ENCODE results near the gene SPP2.

The SPP2 gene, protein sequence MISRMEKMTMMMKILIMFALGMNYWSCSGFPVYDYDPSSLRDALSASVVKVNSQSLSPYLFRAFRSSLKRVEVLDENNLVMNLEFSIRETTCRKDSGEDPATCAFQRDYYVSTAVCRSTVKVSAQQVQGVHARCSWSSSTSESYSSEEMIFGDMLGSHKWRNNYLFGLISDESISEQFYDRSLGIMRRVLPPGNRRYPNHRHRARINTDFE

DNA sequence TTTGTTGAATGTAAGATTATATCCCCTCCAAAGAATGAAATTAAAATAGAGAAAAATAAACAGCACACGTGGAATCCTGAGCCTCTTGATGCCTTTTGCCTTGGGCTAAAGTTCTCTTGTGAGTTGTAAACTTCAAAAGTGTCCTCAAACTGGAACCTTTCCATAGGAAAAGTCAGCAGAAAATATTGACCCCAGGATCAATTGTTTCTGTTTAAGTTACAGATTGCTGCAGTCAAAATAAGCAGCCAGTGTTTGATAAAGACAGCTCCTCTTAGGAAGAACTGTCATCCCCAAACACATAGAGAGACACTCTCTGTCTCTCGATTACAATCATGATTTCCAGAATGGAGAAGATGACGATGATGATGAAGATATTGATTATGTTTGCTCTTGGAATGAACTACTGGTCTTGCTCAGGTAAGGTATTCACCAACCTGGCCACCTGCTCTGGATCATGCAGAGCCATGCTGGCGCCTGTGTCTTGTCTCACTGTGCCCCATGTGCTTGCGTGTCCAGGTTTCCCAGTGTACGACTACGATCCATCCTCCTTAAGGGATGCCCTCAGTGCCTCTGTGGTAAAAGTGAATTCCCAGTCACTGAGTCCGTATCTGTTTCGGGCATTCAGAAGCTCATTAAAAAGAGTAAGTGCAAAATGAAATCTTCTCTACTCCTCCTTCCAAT, at the start of gene SPP2:
Gene SPP2 (plus strand): TSS at position 248 of the 681 bp plus-strand sequence. CDS start 85 bp downstream, at position 333.
- H3K27ac ChIP-seq, result no peak within 1 kb of the TSS
- TF ChIP-seq CTCF (IDR thresholded peaks at IDR 0.05), result no peak
- H3K4me3 ChIP-seq, result no peak within 1 kb of the TSS
- DNase-seq (ENCODE audit: low spot score), result no peak

DNA sequence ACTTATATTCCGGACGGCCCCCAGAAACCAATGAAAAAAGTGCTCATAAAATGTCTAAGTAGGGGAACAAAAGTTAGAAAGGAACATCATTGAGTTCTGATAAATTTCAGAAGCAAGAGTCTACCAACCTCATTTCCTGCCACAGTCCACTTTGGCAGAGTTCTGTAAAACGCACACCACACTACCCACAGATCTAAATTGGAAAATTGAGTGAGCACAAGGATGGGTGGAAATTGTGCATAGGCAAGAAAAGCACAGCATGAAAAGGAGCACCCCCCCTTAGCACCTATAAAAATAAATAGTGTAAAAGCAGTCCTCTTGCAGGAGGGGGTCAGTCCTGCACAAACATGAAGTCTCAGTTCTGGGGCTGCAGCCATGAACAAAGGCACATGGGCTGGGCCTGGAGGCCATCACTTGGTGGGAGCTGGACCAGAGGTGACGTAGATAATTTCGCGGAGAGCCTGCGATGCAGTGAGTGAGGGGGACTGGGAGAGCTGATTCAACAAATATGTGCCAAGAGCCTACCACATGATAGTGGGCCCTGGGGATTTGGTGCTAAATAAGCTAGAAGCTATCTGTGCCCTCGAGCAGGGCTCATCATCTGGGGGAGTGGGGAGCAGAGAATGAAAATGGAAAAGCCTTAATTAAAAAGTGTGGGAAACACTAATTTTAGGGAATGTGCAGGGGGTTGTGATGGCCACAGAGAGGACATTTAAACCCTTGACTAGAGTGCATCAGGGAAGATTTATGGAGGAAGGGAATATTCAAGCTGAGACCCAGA, 48.9 kb upstream of the SPP2 start:
- DNase-seq (ENCODE audit: low spot score), result no peak
- TF ChIP-seq CTCF (IDR thresholded peaks at IDR 0.05), result no peak

GRCh38 chr2:234002281-234002680, 48.2 kb upstream of the SPP2 start:
- Histone ChIP-seq H3K4me3 (no peak overlapping the region), H3K27ac (no peak overlapping the region)
- no peak for DNase-seq (ENCODE audit: low spot score)
- TF ChIP-seq CTCF (IDR thresholded peaks at IDR 0.05), result no peak

More for the DNA sequence above, 48.9 kb upstream of the SPP2 start:
- no peak overlapping the region for H3K27ac ChIP-seq
- no peak overlapping the region for H3K4me3 ChIP-seq

DNA sequence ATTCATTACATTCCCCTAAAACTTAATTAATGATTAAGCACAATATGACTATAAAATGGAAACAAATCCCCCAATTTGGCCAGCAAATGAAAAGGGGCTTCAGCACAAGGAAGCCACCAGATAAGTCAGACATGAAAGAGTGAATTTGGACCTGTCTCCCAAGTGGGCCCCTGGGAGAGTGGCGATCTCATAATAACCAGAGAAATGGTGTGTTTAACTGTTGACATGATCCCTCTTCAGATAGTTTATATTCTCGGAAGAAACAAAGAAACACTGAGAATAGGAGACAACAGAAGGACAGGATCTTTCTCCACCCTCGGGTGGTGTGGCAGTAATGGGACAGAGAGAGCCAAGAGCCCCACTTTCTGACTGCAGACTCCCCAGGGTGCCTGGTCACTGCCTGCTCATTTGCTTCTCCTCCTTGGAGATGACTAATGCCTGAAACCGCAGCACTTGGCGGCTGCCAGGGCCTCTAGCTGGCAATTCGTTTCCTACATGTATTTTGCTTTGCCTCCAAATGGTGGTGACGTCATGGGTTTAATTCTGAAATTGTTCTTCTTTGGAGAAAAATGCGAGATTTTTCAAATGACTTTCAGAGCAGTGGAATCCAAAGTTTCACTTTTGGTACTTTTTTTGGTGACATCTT, 46.4 kb upstream of the SPP2 start:
- Histone ChIP-seq H3K4me3 (no peak overlapping the region), H3K27ac (no peak overlapping the region)
- no peak for TF ChIP-seq CTCF (IDR thresholded peaks at IDR 0.05)
- DNase-seq (ENCODE audit: low spot score), result no peak

DNA sequence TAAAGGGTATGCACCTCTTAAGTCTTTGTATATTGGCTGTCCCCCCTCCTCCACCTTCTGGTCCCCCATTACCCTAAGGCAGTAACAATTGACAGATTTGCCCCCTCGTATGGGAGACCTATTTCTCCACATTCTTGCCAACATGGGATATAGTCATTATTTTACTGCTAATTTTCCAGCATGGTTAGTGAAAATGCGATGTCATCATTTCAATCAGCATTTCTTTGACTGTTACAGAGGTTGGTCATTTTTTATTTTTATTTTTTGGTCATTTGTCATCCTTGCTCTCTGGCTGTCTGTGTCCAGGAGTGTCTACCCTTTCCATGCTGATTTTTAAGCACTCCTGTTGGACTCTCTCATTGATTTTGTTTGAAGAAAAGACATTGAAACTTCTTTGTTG, 45.4 kb upstream of the SPP2 start:
- TF ChIP-seq CTCF (IDR thresholded peaks at IDR 0.05), result no peak
- Histone ChIP-seq H3K4me3 (no peak overlapping the region), H3K27ac (no peak overlapping the region)
- no peak for DNase-seq (ENCODE audit: low spot score)

GRCh38 chr2:234006501-234006900, 44.0 kb upstream of the SPP2 start:
- no peak for DNase-seq (ENCODE audit: low spot score)
- H3K4me3 ChIP-seq, result no peak overlapping the region
- H3K27ac ChIP-seq, result no peak overlapping the region
- TF ChIP-seq CTCF (IDR thresholded peaks at IDR 0.05), result no peak

Measured in coronary artery (tissue), 2 donors.